ENCODE data around the gene NCEH1.

DNA sequence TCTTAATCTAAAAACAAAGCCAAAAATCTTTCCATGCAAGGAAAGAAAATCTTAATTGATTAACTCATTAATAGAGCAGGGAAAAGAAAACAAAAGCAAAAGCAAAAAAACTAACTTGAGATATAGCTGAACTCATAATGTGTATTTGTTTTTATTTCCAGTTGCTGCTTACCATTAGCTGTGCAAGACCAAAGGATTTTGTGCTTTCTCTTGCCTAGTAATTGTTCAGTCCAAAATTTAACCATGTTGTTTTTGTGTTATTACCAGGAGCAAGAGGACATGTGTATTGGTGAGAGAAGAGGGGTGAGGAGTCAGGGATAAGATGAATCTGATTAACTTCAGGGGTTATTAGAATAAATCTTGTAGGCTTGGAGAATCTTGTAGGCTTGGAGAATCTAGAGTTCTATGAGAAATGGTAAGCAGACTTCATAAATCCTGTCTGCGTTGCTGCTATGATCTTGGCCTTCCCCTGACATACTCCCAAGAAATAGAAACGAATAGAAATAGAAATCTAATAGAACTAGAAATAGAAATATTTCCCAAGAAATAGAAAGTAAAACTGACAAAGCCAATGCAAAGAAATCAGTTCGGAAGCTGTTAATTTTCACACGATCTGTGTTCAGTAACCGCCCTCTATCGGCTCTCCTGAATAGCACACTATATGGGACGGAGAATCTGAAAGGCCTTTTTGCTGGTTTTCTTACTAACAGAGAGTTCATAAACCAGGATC lies 115.0 kb downstream of the NCEH1 start:
- TF ChIP-seq GATA4 (IDR thresholded peaks at IDR 0.05; ENCODE audit: borderline replicate concordance, low read depth) (no peak), SMC3 (IDR thresholded peaks at IDR 0.05; ENCODE audit: low read length) (peak; percentile 80), ELF1 (CRISPR knock-in tag; IDR thresholded peaks at IDR 0.05) (no peak), JUN (CRISPR knock-in tag; IDR thresholded peaks at IDR 0.05) (no peak), PHF5A (CRISPR knock-in tag; IDR thresholded peaks at IDR 0.05; ENCODE audit: low read depth, unreplicated experiment) (no peak), MAFK (conservative IDR thresholded peaks at IDR 0.05 in 1 of 2, IDR thresholded peaks at IDR 0.05 in 1 of 2; ENCODE audit: low read length in 2 of 2) (no peak), MTA3 (CRISPR knock-in tag; IDR thresholded peaks at IDR 0.05) (no peak), MXI1 (IDR thresholded peaks at IDR 0.05; ENCODE audit: borderline replicate concordance, low read depth, low read length) (no peak), ATAD3A (CRISPR knock-in tag; IDR thresholded peaks at IDR 0.05) (no peak)
- TF ChIP-seq, protein P1, sequence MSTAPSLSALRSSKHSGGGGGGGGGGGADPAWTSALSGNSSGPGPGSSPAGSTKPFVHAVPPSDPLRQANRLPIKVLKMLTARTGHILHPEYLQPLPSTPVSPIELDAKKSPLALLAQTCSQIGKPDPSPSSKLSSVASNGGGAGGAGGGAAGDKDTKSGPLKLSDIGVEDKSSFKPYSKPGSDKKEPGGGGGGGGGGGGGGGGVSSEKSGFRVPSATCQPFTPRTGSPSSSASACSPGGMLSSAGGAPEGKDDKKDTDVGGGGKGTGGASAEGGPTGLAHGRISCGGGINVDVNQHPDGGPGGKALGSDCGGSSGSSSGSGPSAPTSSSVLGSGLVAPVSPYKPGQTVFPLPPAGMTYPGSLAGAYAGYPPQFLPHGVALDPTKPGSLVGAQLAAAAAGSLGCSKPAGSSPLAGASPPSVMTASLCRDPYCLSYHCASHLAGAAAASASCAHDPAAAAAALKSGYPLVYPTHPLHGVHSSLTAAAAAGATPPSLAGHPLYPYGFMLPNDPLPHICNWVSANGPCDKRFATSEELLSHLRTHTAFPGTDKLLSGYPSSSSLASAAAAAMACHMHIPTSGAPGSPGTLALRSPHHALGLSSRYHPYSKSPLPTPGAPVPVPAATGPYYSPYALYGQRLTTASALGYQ (CRISPR knock-in tag; IDR thresholded peaks at IDR 0.05): no peak
- TF ChIP-seq, protein P2, sequence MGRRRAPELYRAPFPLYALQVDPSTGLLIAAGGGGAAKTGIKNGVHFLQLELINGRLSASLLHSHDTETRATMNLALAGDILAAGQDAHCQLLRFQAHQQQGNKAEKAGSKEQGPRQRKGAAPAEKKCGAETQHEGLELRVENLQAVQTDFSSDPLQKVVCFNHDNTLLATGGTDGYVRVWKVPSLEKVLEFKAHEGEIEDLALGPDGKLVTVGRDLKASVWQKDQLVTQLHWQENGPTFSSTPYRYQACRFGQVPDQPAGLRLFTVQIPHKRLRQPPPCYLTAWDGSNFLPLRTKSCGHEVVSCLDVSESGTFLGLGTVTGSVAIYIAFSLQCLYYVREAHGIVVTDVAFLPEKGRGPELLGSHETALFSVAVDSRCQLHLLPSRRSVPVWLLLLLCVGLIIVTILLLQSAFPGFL (CRISPR knock-in tag; IDR thresholded peaks at IDR 0.05): no peak
- TF ChIP-seq, protein P3, sequence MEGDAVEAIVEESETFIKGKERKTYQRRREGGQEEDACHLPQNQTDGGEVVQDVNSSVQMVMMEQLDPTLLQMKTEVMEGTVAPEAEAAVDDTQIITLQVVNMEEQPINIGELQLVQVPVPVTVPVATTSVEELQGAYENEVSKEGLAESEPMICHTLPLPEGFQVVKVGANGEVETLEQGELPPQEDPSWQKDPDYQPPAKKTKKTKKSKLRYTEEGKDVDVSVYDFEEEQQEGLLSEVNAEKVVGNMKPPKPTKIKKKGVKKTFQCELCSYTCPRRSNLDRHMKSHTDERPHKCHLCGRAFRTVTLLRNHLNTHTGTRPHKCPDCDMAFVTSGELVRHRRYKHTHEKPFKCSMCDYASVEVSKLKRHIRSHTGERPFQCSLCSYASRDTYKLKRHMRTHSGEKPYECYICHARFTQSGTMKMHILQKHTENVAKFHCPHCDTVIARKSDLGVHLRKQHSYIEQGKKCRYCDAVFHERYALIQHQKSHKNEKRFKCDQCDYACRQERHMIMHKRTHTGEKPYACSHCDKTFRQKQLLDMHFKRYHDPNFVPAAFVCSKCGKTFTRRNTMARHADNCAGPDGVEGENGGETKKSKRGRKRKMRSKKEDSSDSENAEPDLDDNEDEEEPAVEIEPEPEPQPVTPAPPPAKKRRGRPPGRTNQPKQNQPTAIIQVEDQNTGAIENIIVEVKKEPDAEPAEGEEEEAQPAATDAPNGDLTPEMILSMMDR (CRISPR knock-in tag; IDR thresholded peaks at IDR 0.05): peak; percentile 83
